ENCODE results near the gene VILL.

The VILL gene

DNA sequence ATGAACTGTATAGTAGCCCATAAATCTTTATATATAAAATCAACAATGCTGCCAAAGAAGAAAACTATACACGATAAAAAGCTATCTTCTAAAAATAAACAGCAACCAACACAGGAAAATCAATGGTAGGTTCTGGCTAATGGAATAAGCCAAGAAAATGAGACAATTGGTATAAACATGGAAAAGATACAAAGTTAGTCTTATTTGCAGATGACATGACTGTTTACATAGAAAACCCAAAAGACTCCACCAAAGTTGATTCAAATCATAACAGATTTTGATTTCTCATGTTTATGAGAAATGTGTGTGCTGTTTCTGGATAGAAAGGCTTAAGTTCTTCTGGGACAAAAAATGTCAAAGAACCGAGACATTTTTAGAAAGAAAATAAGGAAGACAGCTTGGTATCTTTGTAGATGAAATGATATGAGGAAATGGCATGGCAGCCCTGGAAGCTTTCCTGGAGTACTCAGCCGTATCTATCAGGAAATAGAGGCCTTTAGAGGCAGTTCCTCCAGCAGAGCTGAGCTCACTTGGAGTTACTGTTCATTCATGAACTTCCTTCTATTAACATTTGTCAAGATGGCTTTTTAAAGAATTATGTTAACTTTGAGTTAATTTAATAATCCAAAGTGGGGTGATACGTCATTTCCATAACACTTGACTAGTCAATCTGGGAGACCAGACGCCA is 36.7 kb upstream of the VILL start:
- H3F3A ChIP-seq (ENCODE audit: insufficient read depth, low read length): no peaks in the 10 kb centered on the region
- no peaks in the 10 kb centered on the region for H3K79me2 ChIP-seq (ENCODE audit: insufficient read depth, low read length)
- H3K4me3 ChIP-seq (ENCODE audit: low read depth, low read length, poor library complexity, severe bottlenecking): no peak overlapping the region
- no peaks in the 10 kb centered on the region for H3K36me3 ChIP-seq (ENCODE audit: insufficient read depth, low read length)
- no peaks in the 10 kb centered on the region for H3K9me3 ChIP-seq (ENCODE audit: low read length)
- H3K27me3 ChIP-seq (ENCODE audit: insufficient read depth, low read length): no peaks in the 10 kb centered on the region
- no peak overlapping the region for H3K27ac ChIP-seq (ENCODE audit: low read depth, low read length, poor library complexity, severe bottlenecking)
- H2AFZ ChIP-seq (ENCODE audit: low read length): no peak overlapping the region
- H4K20me1 ChIP-seq (ENCODE audit: insufficient read depth, low read length): no peaks in the 10 kb centered on the region
- H3K4me1 ChIP-seq (ENCODE audit: insufficient read depth, low read length, severe bottlenecking): peaks cover 20% of the 10 kb centered on the region
- TF ChIP-seq, protein P1, sequence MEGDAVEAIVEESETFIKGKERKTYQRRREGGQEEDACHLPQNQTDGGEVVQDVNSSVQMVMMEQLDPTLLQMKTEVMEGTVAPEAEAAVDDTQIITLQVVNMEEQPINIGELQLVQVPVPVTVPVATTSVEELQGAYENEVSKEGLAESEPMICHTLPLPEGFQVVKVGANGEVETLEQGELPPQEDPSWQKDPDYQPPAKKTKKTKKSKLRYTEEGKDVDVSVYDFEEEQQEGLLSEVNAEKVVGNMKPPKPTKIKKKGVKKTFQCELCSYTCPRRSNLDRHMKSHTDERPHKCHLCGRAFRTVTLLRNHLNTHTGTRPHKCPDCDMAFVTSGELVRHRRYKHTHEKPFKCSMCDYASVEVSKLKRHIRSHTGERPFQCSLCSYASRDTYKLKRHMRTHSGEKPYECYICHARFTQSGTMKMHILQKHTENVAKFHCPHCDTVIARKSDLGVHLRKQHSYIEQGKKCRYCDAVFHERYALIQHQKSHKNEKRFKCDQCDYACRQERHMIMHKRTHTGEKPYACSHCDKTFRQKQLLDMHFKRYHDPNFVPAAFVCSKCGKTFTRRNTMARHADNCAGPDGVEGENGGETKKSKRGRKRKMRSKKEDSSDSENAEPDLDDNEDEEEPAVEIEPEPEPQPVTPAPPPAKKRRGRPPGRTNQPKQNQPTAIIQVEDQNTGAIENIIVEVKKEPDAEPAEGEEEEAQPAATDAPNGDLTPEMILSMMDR (IDR thresholded peaks at IDR 0.05; ENCODE audit: low read length): no peak
- TF ChIP-seq EZH2 (IDR thresholded peaks at IDR 0.05; ENCODE audit: borderline replicate concordance, low read length): no peak
- no peak overlapping the region for H3K9ac ChIP-seq (ENCODE audit: low read length)
- no peak overlapping the region for H3K4me2 ChIP-seq (ENCODE audit: low read length)
- H3K9me2 ChIP-seq (ENCODE audit: low read depth, low read length): no peaks in the 10 kb centered on the region

DNA sequence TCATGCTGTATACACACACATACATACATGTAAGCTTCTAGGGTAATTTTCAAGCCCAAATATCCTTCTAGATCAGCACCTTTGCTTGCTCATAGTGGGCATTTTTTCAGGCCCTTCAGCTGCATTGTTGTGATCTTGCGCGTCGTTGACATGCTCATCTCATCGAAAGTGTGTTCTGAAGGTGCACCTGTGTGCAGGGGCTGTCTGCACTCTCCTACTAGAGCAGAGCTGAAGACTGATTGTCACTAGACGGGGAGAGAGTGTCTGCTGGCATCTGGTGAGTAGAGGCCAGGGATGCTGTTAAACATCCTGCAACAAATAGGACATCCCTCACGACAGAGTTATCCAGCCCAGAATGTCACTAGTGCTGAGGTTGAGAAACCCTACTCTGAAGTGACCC is 35.7 kb upstream of the VILL start:
- no peaks in the 10 kb centered on the region for H4K20me1 ChIP-seq (ENCODE audit: insufficient read depth, low read length)
- no peaks in the 10 kb centered on the region for H3K9me3 ChIP-seq (ENCODE audit: low read length)
- TF ChIP-seq, protein P1 (IDR thresholded peaks at IDR 0.05; ENCODE audit: low read length): no peak
- TF ChIP-seq EZH2 (IDR thresholded peaks at IDR 0.05; ENCODE audit: borderline replicate concordance, low read length): no peak
- H3K4me2 ChIP-seq (ENCODE audit: low read length): no peak overlapping the region
- no peaks in the 10 kb centered on the region for H3K27me3 ChIP-seq (ENCODE audit: insufficient read depth, low read length)
- H3K79me2 ChIP-seq (ENCODE audit: insufficient read depth, low read length): no peaks in the 10 kb centered on the region
- H3K9ac ChIP-seq (ENCODE audit: low read length): no peak overlapping the region
- H3K9me2 ChIP-seq (ENCODE audit: low read depth, low read length): no peaks in the 10 kb centered on the region
- H2AFZ ChIP-seq (ENCODE audit: low read length): no peak overlapping the region
- no peaks in the 10 kb centered on the region for H3K36me3 ChIP-seq (ENCODE audit: insufficient read depth, low read length)
- no peak overlapping the region for H3K27ac ChIP-seq (ENCODE audit: low read depth, low read length, poor library complexity, severe bottlenecking)
- H3K4me1 ChIP-seq (ENCODE audit: insufficient read depth, low read length, severe bottlenecking): peaks cover 20% of the 10 kb centered on the region
- H3F3A ChIP-seq (ENCODE audit: insufficient read depth, low read length): no peaks in the 10 kb centered on the region
- H3K4me3 ChIP-seq (ENCODE audit: low read depth, low read length, poor library complexity, severe bottlenecking): no peak overlapping the region

GRCh38 chr3:37955918-37956707 is 34.5 kb upstream of the VILL start:
- no peaks in the 10 kb centered on the region for H3K9me2 ChIP-seq (ENCODE audit: low read depth, low read length)
- no peaks in the 10 kb centered on the region for H4K20me1 ChIP-seq (ENCODE audit: insufficient read depth, low read length)
- H3K79me2 ChIP-seq (ENCODE audit: insufficient read depth, low read length): no peaks in the 10 kb centered on the region
- H3K27ac ChIP-seq (ENCODE audit: low read depth, low read length, poor library complexity, severe bottlenecking): no peak overlapping the region
- H3K4me3 ChIP-seq (ENCODE audit: low read depth, low read length, poor library complexity, severe bottlenecking): no peak overlapping the region
- TF ChIP-seq EZH2 (IDR thresholded peaks at IDR 0.05; ENCODE audit: borderline replicate concordance, low read length): no peak
- TF ChIP-seq, protein P1 (IDR thresholded peaks at IDR 0.05; ENCODE audit: low read length): no peak
- no peak overlapping the region for H3K9ac ChIP-seq (ENCODE audit: low read length)
- no peaks in the 10 kb centered on the region for H3K36me3 ChIP-seq (ENCODE audit: insufficient read depth, low read length)
- no peaks in the 10 kb centered on the region for H3K9me3 ChIP-seq (ENCODE audit: low read length)
- no peak overlapping the region for H3K4me2 ChIP-seq (ENCODE audit: low read length)
- H3K27me3 ChIP-seq (ENCODE audit: insufficient read depth, low read length): no peaks in the 10 kb centered on the region
- H3F3A ChIP-seq (ENCODE audit: insufficient read depth, low read length): no peaks in the 10 kb centered on the region
- no peak overlapping the region for H2AFZ ChIP-seq (ENCODE audit: low read length)
- peaks cover 20% of the 10 kb centered on the region for H3K4me1 ChIP-seq (ENCODE audit: insufficient read depth, low read length, severe bottlenecking)

All from OCI-LY1 (cell line).